NB4 (cell line): ENCODE results near the gene TTYH1.

Source experiments
- CTCF ChIP-seq: IDR thresholded peaks from one replicate; pipeline ENCODE4 v1.5.1; 2012; ENCODE audit warnings: low read depth, low read length
- MYC ChIP-seq: IDR thresholded peaks from 2 replicates; pipeline ENCODE4 v1.6.1; 2011; ENCODE audit warnings: low read depth, low read length

GRCh38 chr19:54427586-54427985, 12.3 kb downstream of the TTYH1 start:
- no peak for TF ChIP-seq CTCF
- no peak for TF ChIP-seq MYC
